Coronary artery (tissue), 2 donors: ENCODE data around the gene SLC28A1.

Source experiments
- DNase-seq: peaks from one replicate; pipeline ENCODE4 v3.0.0-alpha.2; 2017; ENCODE audit warnings: low spot score
- H3K27ac ChIP-seq, 2 donors: fragments of 200-600 bp; sonication (generic); one replicate each; pipeline ENCODE4 v1.5.1; 2016 to 2019
- H3K4me3 ChIP-seq: fragments of 200-600 bp; sonication (generic); 2 replicates; pipeline ENCODE4 v1.5.1; 2016; ENCODE audit warnings: mild to moderate bottlenecking, moderate library complexity
- CTCF ChIP-seq: fragments of 200-600 bp; sonication (generic); IDR thresholded peaks from one replicate; pipeline ENCODE4 v1.5.1; 2019; ENCODE audit warnings: antibody characterized with exemption

SLC28A1 gene

GRCh38 chr15:84991014-84991712, 106.7 kb downstream of the SLC28A1 start:
- Histone ChIP-seq H3K27ac (no peak overlapping the region), H3K4me3 (no peak overlapping the region)
- no peak for TF ChIP-seq CTCF
- no peak for DNase-seq

GRCh38 chr15:84992157-84992944, 107.9 kb downstream of the SLC28A1 start:
- Histone ChIP-seq H3K4me3 (peak overlapping the region; percentile 18), H3K27ac (peak overlapping the region in 1 of 2 donors; percentile 38)
- DNase-seq: no peak
- TF ChIP-seq CTCF: no peak
